K562 (cell line): ENCODE results near the gene DNAH5. TPM values are rescaled to one million over a fixed set of nuclear protein-coding genes. Genes with fewer than 3 reads are reported as not detected.

Experiments
- ATAC-seq: fragments of 200-7000 bp; cut with Tn5 transposase; 3 replicates; pipeline ENCODE4 v1.9.1; 2020; ENCODE audit warnings: moderate library complexity
- BruUV-seq: library from RNA; stranded (reverse); fragments of 400-500 nt; replicated peaks from 2 replicates; lab custom pipeline; 2021; lab: Mats Ljungman, UMichigan
- CTCF ChIA-PET: fragments of 300-600 bp; formaldehyde crosslinking; extraction: SDS; loops from one replicate; lab custom pipeline; 2021; ENCODE audit warnings: low intra/inter-chr PET ratio; lab: Yijun Ruan, JAX
- POLR2A ChIA-PET: fragments of 300-600, 350-650 bp; sonication (Branson Sonifier 250); formaldehyde crosslinking; extraction: SDS; loops from one replicate; lab custom pipeline; 2021; ENCODE audit warnings: antibody characterized with exemption, inconsistent platforms; lab: Yijun Ruan, JAX
- DNase-seq, 4 experiments: peaks; one replicate each; pipeline versions ENCODE4 v3.0.0 to v3.0.0-alpha.2; 2011 to 2018; ENCODE audit warnings: low spot score in 3 of 4, mixed read lengths in 3 of 4; ENCODE audit errors: extremely low read depth in 1 of 4
- FAIRE-seq: peaks from 2 replicates; lab custom pipeline; 2011; peaks lifted over from hg19 to GRCh38; lab: Jason Lieb, UNC
- H2AFZ ChIP-seq: 2 replicates; pipeline ENCODE4 v1.6.0; 2011; ENCODE audit warnings: low read depth, low read length, control low read depth, inconsistent platforms
- H3K27ac ChIP-seq: fragments of 200-600 bp; 3 replicates; pipeline ENCODE4 v1.8.0; 2011; ENCODE audit warnings: low read depth, mild to moderate bottlenecking, control low read depth, inconsistent platforms, low read length, moderate library complexity, mixed read lengths; ENCODE audit errors: extremely low read depth
- H3K27me3 ChIP-seq, 2 experiments: fragments of 300-600 bp in 1 of 2; 2 replicates in 1 of 2; 3 replicates in 1 of 2; pipeline versions ENCODE4 v1.6.0 to v1.8.0; 2011; ENCODE audit warnings: inconsistent platforms in 2 of 2, low read length in 2 of 2, mild to moderate bottlenecking in 1 of 2, mixed read lengths in 1 of 2, moderate library complexity in 1 of 2; ENCODE audit not compliant: control insufficient read depth in 2 of 2, insufficient read depth in 2 of 2
- H3K36me3 ChIP-seq: fragments of 300-600 bp; 3 replicates; pipeline ENCODE4 v1.8.0; 2011; ENCODE audit warnings: mild to moderate bottlenecking, low read length, inconsistent platforms; ENCODE audit not compliant: control insufficient read depth, insufficient read depth
- H3K4me1 ChIP-seq, 2 experiments: fragments of 200-600 bp in 1 of 2; replicated peaks in 1 of 2; 2 replicates in 1 of 2; 3 replicates in 1 of 2; pipeline versions ENCODE4 v1.5.1 to v1.8.0; 2011; ENCODE audit warnings: inconsistent platforms in 2 of 2, low read length in 2 of 2, mild to moderate bottlenecking in 1 of 2, mixed read lengths in 1 of 2, moderate library complexity in 1 of 2; ENCODE audit not compliant: control insufficient read depth in 2 of 2, insufficient read depth in 2 of 2
- H3K4me2 ChIP-seq: 2 replicates; pipeline ENCODE4 v1.6.1; 2011; ENCODE audit warnings: low read length, control low read depth, inconsistent platforms, mixed read lengths; ENCODE audit not compliant: insufficient read depth
- H3K4me3 ChIP-seq: fragments of 200-600 bp; sonication (generic), shearing (Covaris generic); 2 replicates; pipeline ENCODE4 v1.5.1; 2016; ENCODE audit warnings: control low read depth, inconsistent platforms
- H3K79me2 ChIP-seq: fragments of 200-600 bp; 3 replicates; pipeline ENCODE4 v1.8.0; 2011; ENCODE audit warnings: low read length, inconsistent platforms; ENCODE audit not compliant: control insufficient read depth, insufficient read depth
- H3K9ac ChIP-seq, 2 experiments: 2 replicates each; pipeline versions ENCODE4 v1.6.0 to v1.6.1; 2011; ENCODE audit warnings: low read depth in 2 of 2, low read length in 2 of 2, control low read depth in 1 of 2, inconsistent platforms in 1 of 2, mild to moderate bottlenecking in 1 of 2, mixed read lengths in 1 of 2; ENCODE audit not compliant: insufficient read depth in 1 of 2
- H3K9me1 ChIP-seq: one replicate; pipeline ENCODE4 v1.6.0; 2011; ENCODE audit warnings: inconsistent platforms, mild to moderate bottlenecking, low read length, moderate library complexity; ENCODE audit not compliant: control insufficient read depth, insufficient read depth
- H3K9me3 ChIP-seq: replicated peaks from 2 replicates; pipeline ENCODE4 v1.5.1; 2011; ENCODE audit warnings: low read depth, low read length, inconsistent platforms; ENCODE audit not compliant: control insufficient read depth, insufficient read depth
- H4K20me1 ChIP-seq: replicated peaks from 2 replicates; pipeline ENCODE4 v1.6.1; 2011; ENCODE audit warnings: low read length, inconsistent platforms, mixed read lengths; ENCODE audit not compliant: control insufficient read depth, insufficient read depth
- ARHGAP35 ChIP-seq: fragments of 450-650 bp; IDR thresholded peaks from 2 replicates; pipeline ENCODE4 v1.6.1; 2018; ENCODE audit not compliant: partially characterized antibody
- KLF10 ChIP-seq: fragments of 250-450 bp; sonication (Bioruptor Pico); IDR thresholded peaks from 2 replicates; pipeline ENCODE4 v1.6.1; 2021; ENCODE audit warnings: matching md5 sums
- MTF1 ChIP-seq: fragments of 250-450 bp; sonication (Bioruptor Pico); IDR thresholded peaks from 2 replicates; pipeline ENCODE4 v1.9.0; 2021; ENCODE audit warnings: moderate library complexity, mild to moderate bottlenecking, inconsistent platforms, borderline replicate concordance
- OTX1 ChIP-seq: fragments of 450-650 bp; formaldehyde crosslinking; IDR thresholded peaks from 2 replicates; pipeline ENCODE4 v1.4.0; 2022; ENCODE audit warnings: mild to moderate bottlenecking
- THRB ChIP-seq: fragments of 450-650 bp; formaldehyde crosslinking; conservative IDR thresholded peaks from 2 replicates; pipeline ENCODE4 v1.4.0; 2022; ENCODE audit warnings: mild to moderate bottlenecking, missing genetic modification characterization
- ZBTB34 ChIP-seq: fragments of 250-450 bp; sonication (Bioruptor Pico); IDR thresholded peaks from 2 replicates; pipeline ENCODE4 v1.8.0; 2021; ENCODE audit warnings: mild to moderate bottlenecking, moderate library complexity
- ZMIZ1 ChIP-seq, 2 experiments: fragments of 150-350 bp in 1 of 2; IDR thresholded peaks; 2 replicates each; pipeline ENCODE4 v1.6.1; 2012 to 2016; ENCODE audit warnings: low read depth in 2 of 2, low read length in 2 of 2, mild to moderate bottlenecking in 1 of 2, moderate library complexity in 1 of 2
- ZNF212 ChIP-seq: fragments of 450-650 bp; formaldehyde crosslinking; IDR thresholded peaks from 2 replicates; pipeline ENCODE4 v1.4.0; 2020; ENCODE audit warnings: mild to moderate bottlenecking
- ZNF316 ChIP-seq: fragments of 450-650 bp; IDR thresholded peaks from 2 replicates; pipeline ENCODE4 v1.6.1; 2016
- ZNF785 ChIP-seq: fragments of 250-450 bp; sonication (Bioruptor Pico); IDR thresholded peaks from 2 replicates; pipeline ENCODE4 v1.4.0; 2020; ENCODE audit warnings: mild to moderate bottlenecking
- WGBS: fragments of 100-300 bp; shearing (Covaris generic); methylation state at CpG from one replicate; pipeline ENCODE4 v1.1.6; 2016; ENCODE audit warnings: low coverage, mixed read lengths; ENCODE audit not compliant: insufficient coverage; ENCODE audit errors: missing lambda C conversion rate; 5-methylcytosine and 5-hydroxymethylcytosine counted together
- in situ Hi-C: fragments of 300-500 bp; cut with MboI; formaldehyde crosslinking; loops from 4 replicates; pipeline ENCODE4 v1.15.0; 2018; ENCODE audit warnings: inconsistent platforms, mixed read lengths
- intact Hi-C: fragments of 100-400 bp; cut with micrococcal nuclease; formaldehyde crosslinking; loops from 2 replicates; pipeline ENCODE4 v1.14.2; 2022
- polyA plus RNA-seq, 8 experiments: library from polyadenylated mRNA; depleted of rRNA in 4 of 8; stranded (reverse) in 5 of 8; unstranded in 3 of 8; fragments of >200 nt; fragmentation: Nextera tagmentation in 2 of 8; fragmentation: Illumina TruSeq in 1 of 8; extraction: Ambion mirVana in 2 of 8; extraction: Trizol in 1 of 8; gene quantifications; 2 replicates each; pipeline versions ENCODE4 v1.2.1 to v1.2.3, GENCODE V29; 2011 to 2014; ENCODE audit warnings: inconsistent platforms in 1 of 8, missing spikeins in 1 of 8
- total RNA-seq, 7 experiments: library from RNA; depleted of rRNA in 6 of 7; stranded (reverse); fragments of >200 nt in 6 of 7; fragmentation: Illumina TruSeq in 2 of 7; extraction: Trizol in 2 of 7; gene quantifications; 2 replicates each; pipeline versions ENCODE4 v1.2.1 to v1.2.3, GENCODE V29; 2011 to 2021; ENCODE audit warnings: low replicate concordance in 1 of 7

DNAH5 gene
- total and polyA plus RNA-seq, 9 of the 15 experiments (the other 6 are each of a cell fraction or from before 2014, with no cell fraction given) = 0.03 TPM; not detected in 8

GRCh38 chr5:13934125-13934524 is 10.4 kb downstream of the DNAH5 start:
- Histone ChIP-seq H3K9me1 (no peaks in the 10 kb centered on the region), H3K4me1 (no peaks in the 10 kb centered on the region), H3K4me3 (no peak overlapping the region), H3K27ac (no peak overlapping the region), H3K9ac (no peak overlapping the region), H3K9me3 (no peaks in the 10 kb centered on the region), H3K36me3 (no peaks in the 10 kb centered on the region), H4K20me1 (no peaks in the 10 kb centered on the region), H3K79me2 (no peaks in the 10 kb centered on the region), H3K27me3 (no peaks in the 10 kb centered on the region), H2AFZ (no peak overlapping the region), H3K4me2 (no peak overlapping the region)
- in situ Hi-C loops (no loop called here), intact Hi-C loops (no loop called here)
- ChIA-PET POLR2A (interaction anchor here (0.6 to 1.1 kb wide), 2 partner anchors 14 to 405 kb away, joined by 3 read pairs; no protein-coding TSS in a partner anchor), CTCF (no interaction called here)
- BruUV-seq = no TSS peak
- DNase-seq = no peak
- no peak for FAIRE-seq
- ATAC-seq = no peak
- TF ChIP-seq THRB (CRISPR knock-in tag) (no peak), MTF1 (no peak), KLF10 (no peak), ZNF316 (no peak), ZNF785 (CRISPR knock-in tag) (no peak), ARHGAP35 (no peak), ZBTB34 (no peak), ZMIZ1 (IDR thresholded peaks at IDR 0.05; ENCODE audit: low read depth in 2 of 2, low read length in 2 of 2) (no peak), ZNF212 (CRISPR knock-in tag) (no peak), OTX1 (CRISPR knock-in tag) (no peak)
- WGBS = 2% methylated on average over 2 of the region's 2 CpGs
